Activated gamma-delta T cell (primary cell): Measurements from ENCODE around the gene KIRREL3.

ENCODE experiments used
- DNase-seq: peaks from one replicate; lab custom pipeline; 2025; lab: John Stamatoyannopoulos, UW

Gene KIRREL3

GRCh38 chr11:126710804-126711399 is 289.7 kb downstream of the KIRREL3 start:
- no peak for DNase-seq

DNA sequence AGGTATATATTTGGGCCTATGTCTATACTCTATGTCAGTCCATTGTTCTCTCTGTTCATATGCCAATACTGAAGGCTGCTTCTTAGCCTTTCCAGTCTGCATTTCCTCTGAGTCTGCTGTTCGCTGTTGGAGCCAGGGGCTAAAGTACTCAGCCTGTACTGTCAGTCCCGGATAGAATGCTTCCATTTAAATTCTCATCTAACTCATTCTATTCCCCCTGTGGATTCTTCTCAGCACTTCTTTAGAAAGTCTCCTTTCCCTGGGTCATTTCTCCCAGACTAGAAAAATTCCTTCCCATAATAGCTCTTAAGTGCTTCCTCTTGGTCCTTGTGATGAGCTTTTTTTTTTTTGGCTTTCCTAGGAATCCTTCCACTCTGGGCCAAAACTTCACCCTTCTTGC is 293.1 kb downstream of the KIRREL3 start:
- no peak for DNase-seq

DNA sequence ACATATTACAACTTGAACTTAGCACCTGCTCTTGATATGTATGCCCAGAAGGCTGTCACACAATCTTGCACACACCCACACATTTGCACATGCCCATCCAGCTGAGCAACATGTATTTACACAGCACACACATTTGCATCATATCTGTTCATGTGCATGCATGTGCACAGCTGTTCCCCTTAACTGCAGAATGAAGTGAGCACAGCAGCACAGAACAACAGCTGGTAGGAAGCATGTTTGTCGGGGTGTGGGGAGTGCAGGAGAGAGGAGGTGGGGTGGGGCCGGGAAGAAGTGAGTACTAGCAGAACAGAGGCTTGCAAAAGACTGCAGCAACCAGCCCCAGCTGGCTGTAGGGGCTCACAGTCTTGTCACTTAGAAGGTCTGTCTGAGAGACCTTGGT is 296.5 kb downstream of the KIRREL3 start:
- DNase-seq = no peak

DNA sequence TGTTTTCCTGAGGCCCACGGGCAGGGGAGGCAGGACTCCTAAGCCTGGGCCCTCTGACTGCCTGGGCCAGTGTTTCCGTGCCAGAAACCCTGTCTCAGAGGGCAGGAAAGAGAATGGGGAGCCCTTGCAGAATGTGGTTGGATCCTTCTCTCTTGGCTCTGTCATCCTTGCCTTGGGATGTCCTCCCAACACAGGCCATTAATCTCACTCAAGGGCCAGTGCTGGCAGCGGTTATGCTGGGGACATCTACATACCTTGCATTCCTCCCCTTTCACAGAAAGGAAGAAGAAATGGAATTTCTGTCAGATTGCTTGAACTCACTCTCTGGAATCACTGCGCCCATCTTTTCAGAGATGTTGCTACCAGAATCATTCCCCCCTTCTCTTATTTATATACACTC is 296.9 kb downstream of the KIRREL3 start:
- DNase-seq = no peak

- no peak for DNase-seq
These were observed 297.6 kb downstream of the KIRREL3 start for GRCh38 chr11:126702987-126703386.

DNA sequence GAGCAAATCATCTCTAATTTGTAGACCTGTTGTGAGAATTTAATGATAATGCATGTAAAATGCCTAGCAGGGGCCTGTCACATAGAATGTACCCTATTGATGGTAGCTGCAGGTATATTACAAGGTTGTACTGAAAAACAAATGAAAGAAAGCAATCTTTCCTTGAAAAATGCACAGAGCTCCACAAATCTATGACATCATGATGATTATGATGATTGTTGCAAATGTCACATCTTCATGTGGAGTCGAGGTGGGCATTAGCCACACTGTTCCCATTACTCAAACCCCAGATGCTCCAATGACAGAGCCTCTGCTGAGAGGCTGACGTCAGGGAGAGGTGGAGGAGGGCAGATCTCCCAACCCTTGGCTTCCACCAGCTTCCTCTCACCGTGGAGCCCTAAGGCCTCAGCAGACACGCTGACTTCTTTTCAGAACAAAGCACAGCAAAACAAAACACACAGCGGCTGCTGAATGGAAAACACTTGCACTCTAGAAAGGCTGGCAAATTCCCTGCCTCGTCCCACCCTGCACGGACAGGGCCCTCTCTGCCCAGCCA is 298.3 kb downstream of the KIRREL3 start:
- DNase-seq = no peak

GRCh38 chr11:126701520-126701897 is 299.1 kb downstream of the KIRREL3 start:
- DNase-seq = no peak

DNA sequence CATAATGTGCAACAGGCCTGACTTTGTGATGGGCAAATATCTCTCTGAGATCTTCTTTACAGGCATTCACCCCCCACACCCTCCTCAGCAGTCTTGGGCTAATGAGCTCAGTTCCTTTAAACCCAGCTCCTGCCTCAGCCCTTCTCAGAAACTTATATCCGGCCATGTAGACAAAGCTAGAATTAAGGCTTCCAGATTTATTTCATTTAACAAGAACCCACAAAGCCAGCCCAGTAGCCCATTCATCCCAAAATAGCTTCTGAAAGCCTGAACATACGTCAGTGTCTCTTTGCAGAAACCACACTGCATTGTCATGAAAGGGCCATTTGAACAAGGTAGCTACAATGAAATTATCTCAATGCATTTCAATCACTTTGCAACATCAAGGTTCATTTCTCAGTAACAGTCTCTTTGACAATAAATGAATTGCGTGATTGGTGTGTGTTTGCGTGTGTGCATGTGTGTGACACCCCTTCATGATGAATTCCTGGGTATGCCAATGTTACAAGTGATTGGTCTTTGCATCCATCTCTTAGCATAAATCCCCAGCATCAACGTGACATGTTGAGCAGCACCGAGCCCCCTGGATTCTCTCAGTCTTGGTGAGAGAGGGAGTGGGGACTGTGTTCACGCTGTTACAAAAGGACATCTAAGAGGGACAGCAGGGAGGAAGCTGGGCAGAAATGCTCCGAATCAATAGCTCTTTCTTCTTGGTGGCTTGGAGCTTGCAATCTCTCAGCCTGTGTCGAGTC is 299.6 kb downstream of the KIRREL3 start:
- DNase-seq = no peak

- DNase-seq = no peak
These were observed 302.0 kb downstream of the KIRREL3 start for GRCh38 chr11:126698576-126698975.

- DNase-seq = no peak
These were observed 302.6 kb downstream of the KIRREL3 start for GRCh38 chr11:126697936-126698335.

DNA sequence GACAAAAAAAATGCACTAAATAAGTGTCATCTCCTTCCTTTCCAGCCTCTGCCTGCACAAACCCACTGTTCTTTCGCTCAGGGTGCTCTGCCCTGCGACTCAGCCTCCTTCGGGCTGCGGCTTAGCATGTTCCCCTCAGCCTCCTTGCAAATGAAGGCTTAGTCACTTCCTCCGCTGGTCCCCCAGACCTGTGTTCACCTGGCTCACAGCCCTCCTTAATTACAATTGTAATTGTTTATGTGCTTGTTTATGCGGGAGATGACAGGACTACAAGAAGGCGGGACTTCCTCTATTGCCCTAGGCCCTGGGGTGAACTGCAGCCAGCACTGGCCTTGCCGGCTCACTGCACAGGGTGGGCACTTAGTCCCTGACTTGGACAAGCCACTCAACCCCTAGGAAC is 303.6 kb downstream of the KIRREL3 start:
- no peak for DNase-seq

- no peak for DNase-seq
These were observed 305.3 kb downstream of the KIRREL3 start for GRCh38 chr11:126695293-126695692.

GRCh38 chr11:126694065-126694625 is 306.4 kb downstream of the KIRREL3 start:
- no peak for DNase-seq

GRCh38 chr11:126687477-126687876 is 313.1 kb downstream of the KIRREL3 start:
- no peak for DNase-seq

- no peak for DNase-seq
These were observed 313.6 kb downstream of the KIRREL3 start for GRCh38 chr11:126686938-126687337.

GRCh38 chr11:126683766-126684728 is 316.5 kb downstream of the KIRREL3 start:
- DNase-seq = no peak

DNA sequence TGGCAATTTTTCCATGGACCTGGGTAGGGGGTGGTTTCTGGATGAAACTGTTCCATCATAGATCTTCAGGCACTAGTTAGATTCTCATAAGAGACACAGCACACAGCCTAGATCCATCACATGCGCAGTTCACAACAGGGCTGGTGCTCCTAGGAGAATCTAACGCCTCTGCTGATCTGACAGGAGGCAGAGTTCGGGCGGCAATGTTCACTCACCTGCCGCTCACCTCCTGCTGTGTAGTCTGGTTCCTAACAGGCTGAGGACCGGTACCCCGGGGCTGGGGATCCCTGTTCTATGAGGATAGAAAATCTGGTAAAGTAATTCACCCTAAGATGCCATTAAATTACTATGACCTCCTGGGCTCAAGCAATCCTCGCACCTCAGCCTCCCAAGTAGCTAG is 318.0 kb downstream of the KIRREL3 start:
- DNase-seq = no peak

DNA sequence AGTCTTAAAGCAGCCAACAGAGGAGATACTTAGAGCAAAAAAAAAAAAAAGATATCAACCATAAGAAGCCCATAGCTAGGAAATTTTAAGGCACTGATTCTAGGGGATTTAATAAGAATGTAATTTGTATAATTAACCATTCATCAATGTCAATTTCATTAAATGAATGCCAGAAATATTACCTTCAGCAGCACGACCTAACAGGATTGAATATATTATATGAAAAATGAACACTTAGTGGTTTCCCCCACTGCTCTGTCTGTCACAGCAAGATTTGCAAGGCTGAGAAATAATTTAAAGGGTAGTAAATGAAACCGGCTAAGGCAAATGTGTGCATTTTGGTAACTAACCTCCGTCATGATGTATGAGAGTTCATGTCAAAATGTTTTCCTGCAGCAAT is 319.9 kb downstream of the KIRREL3 start:
- no peak for DNase-seq

- no peak for DNase-seq
These were observed 320.4 kb downstream of the KIRREL3 start for GRCh38 chr11:126680131-126680530.

GRCh38 chr11:126679033-126679432 is 321.5 kb downstream of the KIRREL3 start:
- no peak for DNase-seq

GRCh38 chr11:126676536-126676935 is 324.0 kb downstream of the KIRREL3 start:
- DNase-seq = no peak

GRCh38 chr11:126673319-126673718 is 327.3 kb downstream of the KIRREL3 start:
- no peak for DNase-seq
